T-helper 1 cell treated with Interleukin-12 subunit alpha and Interleukin-12 subunit beta and Interleukin-4 antibody, amounts not matched to agents 30 μg/mL and 1 μg/mL, for 36 hours (primary cell): ENCODE data around the gene DENND4B.

ENCODE experiments used
- H3K27ac Mint-ChIP-seq: one replicate; pipeline ENCODE4 v1.8.0; 2021; ENCODE audit warnings: mild to moderate bottlenecking, mixed read lengths
- H3K27me3 Mint-ChIP-seq: one replicate; pipeline ENCODE4 v1.8.0; 2021; ENCODE audit warnings: low read depth, mixed read lengths
- H3K36me3 Mint-ChIP-seq: one replicate; pipeline ENCODE4 v1.8.0; 2021; ENCODE audit warnings: low read depth, mixed read lengths
- H3K4me1 Mint-ChIP-seq: one replicate; pipeline ENCODE4 v1.8.0; 2021; ENCODE audit warnings: low read depth, mixed read lengths
- H3K4me3 Mint-ChIP-seq: one replicate; pipeline ENCODE4 v1.8.0; 2021; ENCODE audit warnings: mild to moderate bottlenecking, moderate library complexity, mixed read lengths
- H3K9me3 Mint-ChIP-seq: one replicate; pipeline ENCODE4 v1.8.0; 2021; ENCODE audit warnings: mixed read lengths

Gene DENND4B

DNA sequence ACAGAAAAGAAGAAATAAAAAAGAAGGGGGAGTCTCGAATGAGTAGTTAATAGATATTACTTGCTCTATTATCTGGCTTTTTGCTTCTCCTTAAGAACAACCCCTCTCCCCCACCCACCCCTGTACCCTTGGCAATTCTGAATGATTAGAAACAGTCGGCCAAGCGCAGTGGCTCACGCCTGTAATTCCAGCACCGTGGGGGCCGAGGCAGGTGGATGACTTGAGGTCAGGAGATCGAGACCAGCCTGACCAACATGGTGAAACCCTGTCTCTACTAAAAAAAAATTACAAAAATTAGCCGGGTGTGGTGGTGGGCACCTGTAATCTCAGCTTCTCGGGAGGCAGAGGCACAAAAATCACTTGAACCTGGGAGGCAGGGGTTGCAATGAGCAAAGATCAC lies 66.5 kb downstream of the DENND4B start:
- Mint-ChIP-seq H3K27ac (peak overlapping the region; percentile 45), H3K36me3 (peaks cover 3% of the 10 kb centered on the region), H3K4me3 (no peak overlapping the region), H3K4me1 (peaks cover 10% of the 10 kb centered on the region), H3K9me3 (no peaks in the 10 kb centered on the region), H3K27me3 (no peaks in the 10 kb centered on the region)
